Adrenal gland (tissue), 5 donors: ENCODE measurements around the gene PEX5.

Experiments used
- POLR2A ChIP-seq, 2 donors: fragments of 450-650 bp; IDR thresholded peaks; one replicate each; pipeline ENCODE4 v1.6.1; 2017; ENCODE audit warnings: antibody characterized with exemption in 2 of 2, mild to moderate bottlenecking in 2 of 2, moderate library complexity in 1 of 2
- TF ChIP-seq, protein P1 (sequence below), 6 experiments: fragments of 450-650 bp in 4 of 6; fragments of 200-600 bp in 2 of 6; sonication (generic) in 1 of 6; IDR thresholded peaks; 1 replicate in 5 of 6; 2 replicates in 1 of 6; pipeline versions ENCODE4 v1.5.1 to v1.8.0; 2016 to 2021; ENCODE audit warnings: antibody characterized with exemption in 6 of 6, mild to moderate bottlenecking in 2 of 6, moderate library complexity in 1 of 6
- donor health status: DM: no; HTN: no; CAD: no.

DNA sequence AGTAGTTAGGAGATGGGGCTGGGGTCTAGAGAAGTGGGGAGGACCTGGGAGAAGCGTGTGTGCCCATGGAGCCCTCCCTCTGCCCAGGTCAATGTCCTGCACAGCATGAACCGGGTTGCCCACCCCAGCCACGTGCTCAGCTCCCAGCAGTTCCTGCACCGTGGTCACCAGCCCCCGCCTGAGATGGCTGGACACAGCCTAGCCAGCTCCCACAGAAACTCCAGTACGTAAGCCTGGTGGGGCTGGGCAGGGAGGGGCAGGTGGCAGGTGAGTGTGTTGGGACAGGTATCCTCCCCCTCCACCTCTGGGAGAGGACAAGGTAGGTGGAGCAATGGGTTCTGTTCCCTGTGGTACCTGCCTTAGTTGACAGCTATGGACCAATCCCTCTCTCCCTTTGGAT lies 38.6 kb upstream of the PEX5 start:
- TF ChIP-seq, protein P1, sequence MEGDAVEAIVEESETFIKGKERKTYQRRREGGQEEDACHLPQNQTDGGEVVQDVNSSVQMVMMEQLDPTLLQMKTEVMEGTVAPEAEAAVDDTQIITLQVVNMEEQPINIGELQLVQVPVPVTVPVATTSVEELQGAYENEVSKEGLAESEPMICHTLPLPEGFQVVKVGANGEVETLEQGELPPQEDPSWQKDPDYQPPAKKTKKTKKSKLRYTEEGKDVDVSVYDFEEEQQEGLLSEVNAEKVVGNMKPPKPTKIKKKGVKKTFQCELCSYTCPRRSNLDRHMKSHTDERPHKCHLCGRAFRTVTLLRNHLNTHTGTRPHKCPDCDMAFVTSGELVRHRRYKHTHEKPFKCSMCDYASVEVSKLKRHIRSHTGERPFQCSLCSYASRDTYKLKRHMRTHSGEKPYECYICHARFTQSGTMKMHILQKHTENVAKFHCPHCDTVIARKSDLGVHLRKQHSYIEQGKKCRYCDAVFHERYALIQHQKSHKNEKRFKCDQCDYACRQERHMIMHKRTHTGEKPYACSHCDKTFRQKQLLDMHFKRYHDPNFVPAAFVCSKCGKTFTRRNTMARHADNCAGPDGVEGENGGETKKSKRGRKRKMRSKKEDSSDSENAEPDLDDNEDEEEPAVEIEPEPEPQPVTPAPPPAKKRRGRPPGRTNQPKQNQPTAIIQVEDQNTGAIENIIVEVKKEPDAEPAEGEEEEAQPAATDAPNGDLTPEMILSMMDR (IDR thresholded peaks at IDR 0.05): no peak
- no peak for TF ChIP-seq POLR2A (IDR thresholded peaks at IDR 0.05)
